GM19099 (cell line): Measurements from ENCODE around the gene STRADA.

Source experiments
- POLR2A ChIP-seq: IDR thresholded peaks from 3 replicates; pipeline ENCODE4 v1.6.1; 2011; ENCODE audit warnings: low read depth; ENCODE audit not compliant: insufficient read length; ENCODE audit errors: extremely low read depth

STRADA gene

DNA sequence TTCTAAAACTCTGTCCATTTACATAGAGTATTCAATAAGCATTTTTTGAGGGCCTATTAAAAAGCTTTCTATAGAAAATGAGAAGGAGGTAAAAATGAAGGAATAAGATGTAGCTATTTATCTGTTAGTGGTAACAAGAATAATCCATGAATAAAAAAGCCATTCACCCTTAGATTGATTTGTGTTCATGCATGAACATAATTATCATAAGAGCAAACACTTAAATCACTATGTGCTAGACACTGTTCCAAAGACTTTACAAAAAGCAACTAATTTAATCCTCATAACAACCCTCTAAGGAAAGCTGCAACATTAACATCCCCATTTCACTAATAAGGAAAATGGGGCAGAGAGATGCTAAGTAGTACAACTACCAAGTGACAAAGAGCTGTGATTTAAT lies 25.2 kb upstream of the STRADA start:
- no peak for TF ChIP-seq POLR2A

DNA sequence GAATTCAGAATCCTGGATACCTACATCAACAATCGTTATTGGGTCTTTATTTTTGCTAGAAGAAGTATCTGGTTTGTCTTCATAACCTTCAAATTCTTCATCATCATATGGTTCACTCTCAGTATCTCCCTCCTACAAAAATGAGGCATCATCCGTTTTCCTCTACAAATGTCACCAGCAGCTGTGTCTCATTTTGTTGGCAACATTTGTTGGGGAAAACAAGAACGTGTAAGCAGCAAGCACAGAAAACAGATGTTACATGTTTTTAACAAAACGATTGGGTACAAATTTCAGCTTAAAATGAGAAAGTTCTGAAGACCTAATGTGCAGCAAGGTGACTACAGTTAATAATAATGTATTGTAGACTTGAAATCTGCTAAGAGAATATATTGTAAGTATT lies 23.1 kb upstream of the STRADA start:
- no peak for TF ChIP-seq POLR2A

DNA sequence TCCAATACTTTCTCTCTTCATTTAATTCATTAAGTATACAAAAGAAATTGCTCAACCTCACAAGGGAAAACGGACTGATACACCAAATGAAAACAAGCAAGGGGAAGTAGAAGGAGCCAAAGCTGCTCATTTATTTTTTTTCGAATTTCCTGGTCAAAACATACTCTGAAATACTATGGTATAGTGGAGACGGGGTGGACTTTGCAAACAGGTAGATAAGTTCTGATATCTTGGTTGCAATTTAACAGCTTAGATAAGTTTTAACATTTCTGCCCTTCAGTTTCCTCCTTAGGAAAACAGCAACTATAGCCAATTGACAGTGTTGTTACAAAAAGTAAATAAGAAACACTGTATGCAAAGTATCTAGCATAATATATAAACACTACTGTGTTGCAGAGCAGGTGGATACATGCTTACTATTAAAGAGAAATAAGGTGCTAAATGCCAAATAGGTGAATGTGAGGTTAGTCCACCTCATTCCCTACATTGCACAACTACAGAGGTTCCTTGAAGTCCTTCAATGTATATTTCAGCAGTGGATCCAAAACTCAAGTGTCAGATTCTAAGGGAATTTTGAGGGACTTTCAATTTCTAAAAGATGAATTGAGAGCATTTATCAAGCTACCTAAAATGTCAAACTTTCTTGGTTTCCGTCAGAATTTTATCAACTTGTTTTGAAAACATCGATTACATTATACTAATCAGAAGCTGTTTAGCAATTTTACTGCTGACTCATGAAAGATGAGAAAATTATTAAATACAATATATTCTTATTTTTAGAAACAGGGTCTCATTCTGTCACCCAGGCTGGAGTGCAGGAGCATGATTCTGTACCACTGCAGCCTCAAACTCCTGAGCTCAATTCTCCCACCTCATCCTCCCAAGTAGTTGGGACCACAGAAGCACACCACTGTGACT lies 20.8 kb upstream of the STRADA start:
- TF ChIP-seq POLR2A = no peak

DNA sequence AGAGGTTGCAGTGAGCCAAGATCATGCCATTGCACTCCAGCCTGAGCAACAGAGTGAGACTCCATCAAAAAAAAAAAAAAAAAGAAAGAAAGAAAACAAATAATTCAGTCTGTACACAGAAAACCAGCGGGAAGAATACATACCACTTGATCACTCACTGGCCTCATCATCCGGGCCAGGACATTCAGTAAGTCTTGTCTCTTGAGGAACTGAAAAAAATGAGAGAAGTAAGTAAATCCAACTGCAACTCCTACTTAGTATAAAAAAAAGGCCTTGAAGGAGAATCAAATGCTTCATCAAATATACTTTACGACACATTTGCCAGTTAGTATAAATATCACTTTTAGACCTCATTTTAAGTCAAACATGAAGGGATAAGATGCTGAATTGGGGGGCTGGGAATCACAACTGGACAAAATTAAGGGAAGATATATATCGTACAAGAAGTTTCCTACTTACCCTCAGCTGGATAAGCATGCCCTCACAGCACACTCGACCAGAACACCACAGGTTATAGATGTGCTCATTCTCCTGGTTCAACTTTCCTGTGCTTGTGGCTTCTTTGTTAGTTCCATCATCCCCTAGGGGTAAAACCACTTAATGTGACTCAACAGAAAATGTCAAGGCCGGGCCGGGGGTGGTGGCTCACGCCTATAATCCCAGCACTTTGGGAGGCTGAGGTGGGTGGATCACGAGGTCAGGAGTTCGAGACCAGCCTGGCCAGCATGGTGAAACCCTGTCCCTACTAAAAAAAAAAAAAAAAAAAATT lies 19.4 kb upstream of the STRADA start:
- TF ChIP-seq POLR2A = no peak

DNA sequence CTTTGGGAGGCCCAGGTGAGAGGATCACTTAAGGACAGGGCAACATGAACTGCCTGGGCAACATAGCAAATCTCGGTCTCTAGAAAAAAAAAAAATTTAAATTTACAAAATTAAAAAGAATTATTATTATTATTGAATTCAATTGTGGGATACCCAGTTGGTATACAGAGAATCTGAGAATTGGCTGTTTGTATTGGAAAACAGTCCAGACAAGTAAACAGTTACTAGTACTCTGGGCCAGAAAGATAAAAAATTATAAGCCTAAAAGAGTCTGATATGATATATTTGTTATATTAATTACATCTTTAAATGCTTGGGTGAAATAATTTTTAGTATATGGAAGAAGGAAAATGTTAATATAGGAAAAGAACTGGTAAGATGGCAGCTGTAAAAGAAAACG lies 16.8 kb upstream of the STRADA start:
- TF ChIP-seq POLR2A = no peak

DNA sequence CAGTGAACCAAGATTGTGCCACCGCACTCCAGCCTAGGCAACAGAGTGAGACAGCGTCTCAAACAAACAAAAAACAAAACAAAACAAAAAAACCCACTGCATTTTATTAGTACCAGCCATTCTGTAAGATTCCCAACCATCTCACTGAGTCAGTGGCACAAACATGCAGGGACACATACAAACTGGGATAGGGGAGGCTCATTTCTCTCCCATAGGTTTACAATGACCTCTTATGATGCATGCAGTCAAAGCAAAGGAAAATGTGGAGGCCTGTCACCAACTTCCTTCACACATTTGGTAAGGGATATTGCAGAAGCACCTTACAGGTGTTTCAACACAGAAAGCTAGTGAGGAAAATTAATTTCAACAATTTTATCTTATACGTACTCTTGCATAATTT lies 12.4 kb upstream of the STRADA start:
- no peak for TF ChIP-seq POLR2A

DNA sequence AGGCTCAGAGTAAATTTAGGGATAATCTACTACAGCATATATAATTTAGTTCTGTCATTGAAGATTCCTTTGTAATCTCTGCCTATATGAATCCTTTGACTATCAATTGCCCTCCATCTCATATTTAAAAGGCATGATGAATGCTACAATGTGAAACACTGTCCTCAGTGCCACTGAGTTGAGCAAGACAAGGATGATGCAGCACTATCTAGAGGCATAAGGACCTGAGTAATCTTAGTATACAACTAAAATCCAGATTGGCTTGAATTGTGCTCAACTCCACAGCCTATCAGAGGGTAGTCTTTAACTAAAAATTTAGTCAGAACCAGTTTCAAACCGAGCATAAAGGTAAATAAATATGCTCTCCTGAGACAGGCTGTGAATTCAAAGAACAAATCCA lies 11.6 kb upstream of the STRADA start:
- TF ChIP-seq POLR2A = no peak

DNA sequence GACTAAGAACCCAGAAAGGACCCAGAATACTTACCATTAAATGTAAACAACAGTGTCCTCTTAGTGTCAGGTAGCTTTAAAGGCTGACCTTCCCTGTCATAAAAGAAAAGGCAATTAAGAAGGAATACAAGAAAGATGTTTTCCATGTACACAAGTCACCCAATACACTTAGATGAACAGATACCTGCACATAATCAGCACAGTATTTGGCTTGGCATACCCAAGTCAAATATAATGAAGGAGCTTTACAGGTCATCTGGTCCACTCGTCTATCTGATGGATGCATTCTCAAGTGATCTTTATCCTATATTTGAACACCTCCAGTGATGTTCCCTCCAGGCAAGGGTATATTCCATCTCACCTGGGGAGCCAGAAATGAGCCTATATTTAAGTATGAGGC lies 11.1 kb upstream of the STRADA start:
- TF ChIP-seq POLR2A = no peak

DNA sequence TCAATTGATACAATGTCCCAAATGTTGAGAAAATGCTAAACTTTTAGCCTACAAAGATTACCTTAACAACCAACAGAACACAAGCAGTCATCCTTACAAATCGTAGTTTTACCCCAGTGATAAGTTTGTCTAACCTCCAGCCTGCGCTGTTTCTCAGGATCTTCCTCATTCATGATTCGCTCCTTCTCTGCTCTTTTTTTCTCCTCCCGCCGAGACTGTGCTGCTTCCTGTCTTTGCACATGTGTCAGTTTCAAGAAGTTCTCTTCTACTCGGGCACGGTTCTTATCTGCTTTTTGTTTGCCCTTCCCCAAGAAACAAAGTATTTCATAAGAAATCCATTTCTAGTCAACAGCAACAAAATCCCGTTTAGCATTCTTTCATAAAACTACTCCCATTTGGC lies 10.2 kb upstream of the STRADA start:
- no peak for TF ChIP-seq POLR2A

DNA sequence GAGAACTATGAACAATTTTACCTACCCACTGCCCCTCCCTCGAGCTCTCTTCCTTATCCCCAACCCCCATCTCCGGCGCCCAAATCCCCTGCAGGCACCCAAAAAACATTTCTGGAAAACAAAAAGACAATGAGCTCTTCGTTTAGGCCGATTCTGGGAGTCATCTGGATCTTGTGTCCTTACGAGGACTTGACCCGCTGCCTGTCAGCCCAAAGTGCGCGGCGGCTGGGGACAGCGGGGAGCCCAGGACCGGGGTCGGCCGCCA lies 524 bp downstream of the STRADA start:
- no peak for TF ChIP-seq POLR2A

DNA sequence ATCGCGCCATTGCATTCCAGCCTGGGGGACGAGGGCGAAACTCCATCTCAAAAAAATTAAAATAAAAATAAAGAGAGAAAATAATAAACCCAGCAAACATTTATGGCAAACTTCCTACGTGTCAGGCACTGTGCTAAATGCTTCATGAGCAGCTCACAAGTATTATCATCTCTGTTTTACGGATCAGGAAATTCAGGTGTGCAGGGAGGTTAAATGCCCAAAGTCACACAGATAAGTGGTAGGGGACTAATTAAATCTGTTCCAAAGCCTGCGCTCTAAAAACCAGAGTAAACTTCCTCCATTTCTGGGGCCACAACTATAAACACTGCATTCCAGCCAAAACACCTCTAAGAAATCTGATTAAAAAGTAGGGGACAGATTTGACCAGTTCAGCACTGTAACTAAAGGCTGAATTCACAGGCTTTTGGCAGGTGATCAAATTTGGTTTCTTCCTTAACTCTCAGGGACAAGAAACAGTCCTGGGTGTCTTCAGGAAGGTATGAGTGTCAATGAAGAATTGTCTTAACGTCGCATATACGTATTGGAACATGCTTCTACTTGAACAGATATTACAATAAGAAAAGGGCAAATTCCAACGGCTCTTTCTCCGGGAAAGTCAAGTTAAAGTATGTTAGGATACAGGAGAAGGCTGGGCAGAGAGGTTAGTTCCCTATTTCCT lies 996 bp downstream of the STRADA start:
- no peak for TF ChIP-seq POLR2A

DNA sequence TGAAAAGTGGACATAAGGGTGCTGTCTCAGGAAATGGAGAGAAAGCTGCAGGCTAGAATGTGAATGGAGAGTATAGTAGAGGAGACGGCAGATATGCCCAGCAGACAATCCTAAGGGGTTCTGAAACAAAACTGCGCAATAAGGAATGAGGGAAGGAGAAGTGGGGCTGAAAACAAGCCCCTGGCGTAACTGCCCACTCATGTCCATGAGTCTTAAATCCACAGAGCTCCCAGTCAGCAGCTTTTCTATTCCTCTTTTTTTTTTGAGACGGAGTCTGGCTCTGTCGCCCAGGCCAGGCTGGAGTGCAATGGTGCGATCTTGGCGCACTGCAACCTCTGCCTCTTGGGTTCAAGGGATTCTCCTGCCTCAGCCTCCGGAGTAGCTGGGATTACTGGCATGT lies 5.9 kb downstream of the STRADA start:
- no peak for TF ChIP-seq POLR2A

DNA sequence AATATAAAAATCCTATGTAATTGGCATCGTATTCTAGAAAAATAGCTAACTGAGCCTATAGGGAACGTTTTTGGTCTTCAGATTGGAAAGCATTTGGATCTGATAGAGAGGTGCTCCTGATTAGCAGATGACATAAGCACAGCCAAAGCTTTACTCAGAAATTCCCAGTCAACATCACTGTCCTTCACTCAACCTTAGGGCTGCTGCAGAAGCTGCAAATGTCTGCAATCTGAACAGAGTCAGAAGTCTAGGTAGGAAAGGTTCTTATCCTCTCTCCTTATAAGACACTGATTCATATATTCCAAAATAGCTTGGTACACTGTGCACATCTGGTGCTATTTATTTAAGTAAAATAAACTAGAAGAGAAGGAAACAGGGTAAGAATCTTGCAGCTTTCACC lies 19.2 kb downstream of the STRADA start:
- no peak for TF ChIP-seq POLR2A

DNA sequence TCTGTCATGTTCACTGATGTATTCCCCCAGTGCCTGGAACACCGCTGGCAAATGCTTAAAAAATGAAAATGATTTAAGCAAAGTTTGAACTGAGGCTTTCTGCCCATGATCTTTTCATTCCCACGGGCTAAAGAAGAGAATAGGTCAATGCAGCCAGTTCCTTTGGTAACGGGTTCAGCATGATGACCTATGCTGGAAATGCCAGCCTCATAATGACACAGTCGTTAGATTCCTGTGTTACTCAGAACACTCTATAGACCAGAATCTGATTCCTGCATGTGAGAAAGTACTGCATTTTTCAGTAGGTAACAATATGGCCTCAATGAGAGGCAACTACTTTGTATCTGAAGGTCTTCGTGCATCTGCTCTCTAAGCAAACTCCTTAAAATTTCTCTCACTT lies 22.6 kb downstream of the STRADA start:
- TF ChIP-seq POLR2A = no peak

DNA sequence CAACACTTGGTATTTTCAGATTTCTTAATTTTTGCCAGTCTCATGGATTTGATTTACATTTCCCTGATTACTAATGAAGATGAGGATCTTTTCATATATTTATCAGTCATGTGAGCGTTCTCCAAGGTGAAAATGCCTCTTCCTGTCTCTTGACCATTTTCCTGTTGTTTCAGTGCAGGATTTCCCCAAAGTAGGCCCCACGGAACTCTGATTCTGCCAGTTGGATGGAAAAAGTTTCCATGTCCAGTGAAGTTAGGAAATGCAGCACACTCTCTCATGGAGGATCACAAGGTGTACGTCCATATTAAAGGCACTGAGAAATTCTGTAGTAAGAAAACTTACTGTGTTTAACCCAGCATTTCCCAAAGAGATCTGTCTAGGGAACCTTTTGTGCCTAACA lies 25.2 kb downstream of the STRADA start:
- TF ChIP-seq POLR2A = no peak
